Neural cell (in vitro differentiated cells): Measurements from ENCODE around the gene THOC1.

ENCODE experiments used
- CTCF ChIP-seq: fragments of 450-650 bp; IDR thresholded peaks from 2 replicates; pipeline ENCODE4 v1.5.1; 2014; ENCODE audit warnings: antibody characterized with exemption, mild to moderate bottlenecking, moderate library complexity; ENCODE audit not compliant: poor library complexity, severe bottlenecking
- EP300 ChIP-seq: fragments of 450-650 bp; conservative IDR thresholded peaks from 2 replicates; pipeline ENCODE4 v1.6.1; 2014; ENCODE audit warnings: antibody characterized with exemption, mild to moderate bottlenecking, moderate library complexity; ENCODE audit not compliant: poor library complexity, severe bottlenecking
- EZH2 ChIP-seq: fragments of 200-600, 300-800 bp; shearing (Covaris generic), sonication (generic); IDR thresholded peaks from 2 replicates; pipeline ENCODE4 v1.6.1; 2014; ENCODE audit warnings: antibody characterized with exemption, low read length, borderline replicate concordance, mild to moderate bottlenecking; ENCODE audit not compliant: insufficient read depth, poor library complexity, severe bottlenecking
- POLR2AphosphoS5 ChIP-seq: IDR thresholded peaks from 2 replicates; pipeline ENCODE4 v1.6.1; 2012
- RAD21 ChIP-seq: fragments of 450-650 bp; conservative IDR thresholded peaks from 2 replicates; pipeline ENCODE4 v1.6.1; 2014; ENCODE audit warnings: antibody characterized with exemption, mild to moderate bottlenecking, moderate library complexity
- SMC3 ChIP-seq: fragments of 450-650 bp; conservative IDR thresholded peaks from 2 replicates; pipeline ENCODE4 v1.6.1; 2014; ENCODE audit warnings: antibody characterized with exemption, mild to moderate bottlenecking, moderate library complexity; ENCODE audit not compliant: poor library complexity
- TAF1 ChIP-seq: IDR thresholded peaks from 2 replicates; pipeline ENCODE4 v1.6.1; 2012; ENCODE audit warnings: low read depth
- TF ChIP-seq, protein P1 (sequence below): IDR thresholded peaks from 2 replicates; pipeline ENCODE4 v1.6.1; 2012; ENCODE audit warnings: borderline replicate concordance

GRCh38 chr18:274313-274712, 6.5 kb upstream of the THOC1 start:
- TF ChIP-seq CTCF, result no peak
- TF ChIP-seq EP300, result peak; percentile 36
- TF ChIP-seq EZH2, result no peak
- peak; percentile 13 for TF ChIP-seq POLR2AphosphoS5
- TF ChIP-seq, protein P1, sequence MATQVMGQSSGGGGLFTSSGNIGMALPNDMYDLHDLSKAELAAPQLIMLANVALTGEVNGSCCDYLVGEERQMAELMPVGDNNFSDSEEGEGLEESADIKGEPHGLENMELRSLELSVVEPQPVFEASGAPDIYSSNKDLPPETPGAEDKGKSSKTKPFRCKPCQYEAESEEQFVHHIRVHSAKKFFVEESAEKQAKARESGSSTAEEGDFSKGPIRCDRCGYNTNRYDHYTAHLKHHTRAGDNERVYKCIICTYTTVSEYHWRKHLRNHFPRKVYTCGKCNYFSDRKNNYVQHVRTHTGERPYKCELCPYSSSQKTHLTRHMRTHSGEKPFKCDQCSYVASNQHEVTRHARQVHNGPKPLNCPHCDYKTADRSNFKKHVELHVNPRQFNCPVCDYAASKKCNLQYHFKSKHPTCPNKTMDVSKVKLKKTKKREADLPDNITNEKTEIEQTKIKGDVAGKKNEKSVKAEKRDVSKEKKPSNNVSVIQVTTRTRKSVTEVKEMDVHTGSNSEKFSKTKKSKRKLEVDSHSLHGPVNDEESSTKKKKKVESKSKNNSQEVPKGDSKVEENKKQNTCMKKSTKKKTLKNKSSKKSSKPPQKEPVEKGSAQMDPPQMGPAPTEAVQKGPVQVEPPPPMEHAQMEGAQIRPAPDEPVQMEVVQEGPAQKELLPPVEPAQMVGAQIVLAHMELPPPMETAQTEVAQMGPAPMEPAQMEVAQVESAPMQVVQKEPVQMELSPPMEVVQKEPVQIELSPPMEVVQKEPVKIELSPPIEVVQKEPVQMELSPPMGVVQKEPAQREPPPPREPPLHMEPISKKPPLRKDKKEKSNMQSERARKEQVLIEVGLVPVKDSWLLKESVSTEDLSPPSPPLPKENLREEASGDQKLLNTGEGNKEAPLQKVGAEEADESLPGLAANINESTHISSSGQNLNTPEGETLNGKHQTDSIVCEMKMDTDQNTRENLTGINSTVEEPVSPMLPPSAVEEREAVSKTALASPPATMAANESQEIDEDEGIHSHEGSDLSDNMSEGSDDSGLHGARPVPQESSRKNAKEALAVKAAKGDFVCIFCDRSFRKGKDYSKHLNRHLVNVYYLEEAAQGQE, result no peak
- no peak for TF ChIP-seq RAD21
- no peak for TF ChIP-seq SMC3
- TF ChIP-seq TAF1, result no peak
